Gastrocnemius medialis (tissue), 4 donors: ENCODE measurements around the gene PTGER4.

Source experiments
- CTCF ChIP-seq, 5 experiments: fragments of 450-650 bp in 3 of 5; fragments of 200-600 bp in 2 of 5; sonication (generic) in 2 of 5; IDR thresholded peaks in 4 of 5; conservative IDR thresholded peaks in 1 of 5; 1 replicate in 4 of 5; 2 replicates in 1 of 5; pipeline ENCODE4 v1.5.1; 2016 to 2019; ENCODE audit warnings: antibody characterized with exemption in 5 of 5, mild to moderate bottlenecking in 3 of 5, moderate library complexity in 3 of 5
- POLR2A ChIP-seq, 2 donors: fragments of 450-650 bp; IDR thresholded peaks; one replicate each; pipeline ENCODE4 v1.6.1; 2017; ENCODE audit warnings: antibody characterized with exemption in 2 of 2, mild to moderate bottlenecking in 2 of 2, moderate library complexity in 2 of 2

GRCh38 chr5:40656766-40657165, 22.9 kb upstream of the PTGER4 start:
- TF ChIP-seq CTCF (IDR thresholded peaks at IDR 0.05 in 4 of 5, conservative IDR thresholded peaks at IDR 0.05 in 1 of 5) (no peak), POLR2A (IDR thresholded peaks at IDR 0.05) (no peak)
